Embryonic facial prominence (tissue), 1 donor: ENCODE measurements around the gene LHX3.

Experiments used
- DNase-seq: peaks from one replicate; pipeline ENCODE4 v3.0.0-alpha.2; 2016; ENCODE audit errors: extremely low spot score

The LHX3 gene

DNA sequence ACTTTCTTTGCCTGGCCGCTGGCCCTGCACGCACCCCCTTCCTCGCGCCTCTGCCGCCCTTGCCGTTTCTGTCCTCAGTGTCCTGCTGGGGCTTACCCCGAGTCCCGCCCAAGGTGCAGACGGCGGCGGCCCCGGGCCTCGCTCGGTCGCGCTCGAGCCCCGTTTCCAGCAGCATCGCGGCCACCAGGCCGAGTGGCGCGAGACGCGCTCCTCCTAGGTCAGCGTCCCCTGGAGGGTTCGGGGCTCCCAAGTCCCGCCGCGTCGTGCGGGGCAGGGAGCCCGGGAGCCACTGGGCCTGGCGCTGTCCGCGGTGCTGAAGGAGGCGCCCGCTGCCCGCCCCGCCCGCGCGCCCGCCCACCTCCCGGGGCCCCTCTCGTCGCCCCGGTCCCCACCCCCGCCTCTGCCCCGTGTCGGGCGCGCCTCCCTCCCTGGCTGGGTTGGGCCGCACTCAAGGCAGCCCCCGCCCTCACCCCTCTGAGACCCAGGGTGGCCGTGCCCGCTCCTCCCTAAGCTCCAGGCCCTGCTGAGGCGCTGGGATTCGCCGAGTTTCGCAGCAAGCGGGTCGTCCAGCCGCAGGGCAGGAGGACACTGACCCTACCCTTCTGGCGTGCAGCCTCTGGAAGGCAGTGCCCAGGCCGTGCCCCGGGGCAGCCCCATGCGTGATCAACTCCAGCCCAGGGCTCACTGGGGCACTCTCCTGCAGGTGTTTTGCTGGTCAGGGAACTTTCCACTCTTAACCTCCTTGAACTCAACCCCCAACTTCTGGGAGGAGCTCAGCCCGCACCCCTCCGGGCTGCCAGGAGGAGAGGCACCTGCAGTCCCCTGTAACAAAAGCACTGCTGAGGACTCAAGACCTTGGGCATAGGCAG, at the start of gene LHX3:
LHX3 (minus strand) TSS at position 291 of the 869 bp plus-strand sequence; CDS start at position 175, 116 bp downstream.
- DNase-seq: no peak

DNA sequence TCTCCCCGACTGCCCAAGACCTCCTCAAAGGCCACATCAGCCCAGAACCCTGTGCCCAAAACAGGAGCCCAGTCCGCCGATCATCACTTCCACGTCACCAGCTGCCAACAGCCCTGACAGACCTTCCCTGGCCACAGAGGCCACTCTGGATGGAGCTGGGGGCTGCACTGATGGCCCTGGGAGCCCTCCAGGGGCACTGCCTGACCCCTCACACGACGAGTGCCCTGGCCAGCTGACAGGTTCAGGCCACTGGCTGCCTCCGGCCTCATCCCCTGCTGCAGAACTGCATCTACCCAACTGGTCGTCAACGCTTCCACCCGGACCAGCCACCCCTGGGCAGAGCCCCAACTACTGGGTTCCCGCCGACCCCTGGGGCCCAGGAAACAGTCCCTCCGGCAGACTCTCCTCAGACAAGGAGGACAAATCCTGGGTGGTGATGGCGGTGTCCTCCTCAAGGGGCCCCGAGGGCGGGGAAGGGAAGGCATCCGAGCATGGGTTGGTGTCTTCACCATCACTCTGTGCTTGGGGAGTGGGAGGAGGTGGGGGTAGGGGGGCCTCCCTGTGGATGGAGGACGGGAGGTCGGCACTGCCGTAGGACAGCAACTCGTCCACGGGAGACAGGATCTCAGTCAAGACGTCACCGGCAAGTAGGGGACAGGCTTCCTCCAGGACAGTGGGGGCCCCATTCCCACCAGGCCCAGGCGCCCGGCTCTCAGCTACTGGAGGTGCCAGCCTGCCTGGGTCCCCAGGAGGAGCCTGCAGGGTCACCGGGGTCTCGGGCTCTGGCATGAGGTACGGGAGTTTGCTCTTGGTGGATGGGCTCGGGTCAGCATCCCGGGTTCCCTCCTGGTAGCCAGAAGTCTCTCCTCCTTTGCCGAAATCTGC, 48.6 kb upstream of the LHX3 start:
- DNase-seq: no peak

DNA sequence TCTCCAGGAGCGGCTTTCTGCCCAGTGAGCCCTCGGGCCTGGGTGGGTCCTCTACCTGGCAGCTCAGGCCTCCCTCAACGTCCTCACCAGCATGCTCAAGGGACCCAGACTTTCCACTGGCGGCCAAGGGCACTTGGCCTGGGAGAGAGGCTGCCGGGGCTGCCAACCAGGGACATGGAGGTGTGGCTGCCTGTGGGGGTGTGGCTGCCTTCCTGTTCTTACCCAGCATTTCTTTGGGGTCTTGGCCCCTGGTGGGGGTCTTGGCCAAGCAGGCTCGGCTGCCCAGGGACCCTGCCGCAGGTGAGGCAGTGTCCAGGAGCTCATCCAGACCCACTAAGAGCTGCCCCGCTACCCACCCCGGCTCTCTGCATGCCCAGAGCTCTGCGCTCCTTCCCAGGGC, 47.9 kb upstream of the LHX3 start:
- no peak for DNase-seq

DNA sequence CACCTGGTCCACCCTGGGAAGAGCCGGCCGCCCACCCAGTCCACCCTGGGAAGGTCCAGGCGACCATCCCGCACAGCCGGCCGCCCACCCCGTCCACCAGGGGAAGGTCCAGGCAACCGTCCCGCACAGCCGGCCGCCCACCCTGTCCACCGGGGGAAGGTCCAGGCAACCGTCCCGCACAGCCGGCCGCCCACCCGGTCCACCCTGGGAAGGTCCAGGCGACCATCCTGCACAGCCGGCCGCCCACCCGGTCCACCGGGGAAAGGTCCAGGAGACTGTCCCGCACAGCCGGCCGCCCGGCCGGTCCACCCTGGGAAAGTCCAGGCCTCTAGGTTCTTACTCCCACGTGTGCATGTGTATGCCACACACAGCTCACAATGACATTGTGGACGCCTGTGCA, 47.4 kb upstream of the LHX3 start:
- no peak for DNase-seq

DNA sequence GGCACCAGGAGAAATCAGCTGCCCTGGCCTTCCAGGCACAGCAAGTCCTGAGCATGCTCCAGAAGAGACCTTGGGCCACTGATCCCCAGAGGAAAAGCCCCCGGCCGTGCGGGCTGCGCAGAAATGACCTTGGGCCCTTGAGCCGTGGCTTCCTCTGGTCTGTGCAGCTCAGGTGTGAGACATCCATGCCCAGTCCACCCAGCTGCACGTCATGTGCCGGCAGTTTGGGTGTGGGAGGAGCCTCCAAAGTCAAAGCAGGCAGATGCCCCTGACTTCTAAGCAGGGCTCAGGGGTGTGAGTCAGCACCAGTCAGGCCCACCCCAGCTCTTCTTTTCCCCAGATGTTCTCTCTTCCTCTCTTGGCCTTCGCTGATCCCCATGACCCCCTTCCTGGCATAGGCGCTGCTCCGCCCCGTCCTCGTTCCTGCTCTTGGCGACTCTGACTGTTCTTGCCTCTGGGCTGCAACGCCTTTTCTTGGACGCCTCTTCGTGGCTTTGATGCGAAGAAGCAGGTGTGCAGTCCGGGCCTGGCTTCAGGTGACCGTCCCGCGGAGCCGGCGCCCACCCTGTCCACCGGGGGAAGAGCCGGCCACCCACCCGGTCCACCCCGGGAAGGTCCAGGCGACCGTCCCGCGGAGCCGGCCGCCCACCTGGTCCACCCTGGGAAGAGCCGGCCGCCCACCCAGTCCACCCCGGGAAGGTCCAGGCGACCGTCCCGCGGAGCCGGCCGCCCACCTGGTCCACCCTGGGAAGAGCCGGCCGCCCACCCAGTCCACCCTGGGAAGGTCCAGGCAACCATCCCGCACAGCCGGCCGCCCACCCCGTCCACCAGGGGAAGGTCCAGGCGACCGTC, 46.6 kb upstream of the LHX3 start:
- no peak for DNase-seq

DNA sequence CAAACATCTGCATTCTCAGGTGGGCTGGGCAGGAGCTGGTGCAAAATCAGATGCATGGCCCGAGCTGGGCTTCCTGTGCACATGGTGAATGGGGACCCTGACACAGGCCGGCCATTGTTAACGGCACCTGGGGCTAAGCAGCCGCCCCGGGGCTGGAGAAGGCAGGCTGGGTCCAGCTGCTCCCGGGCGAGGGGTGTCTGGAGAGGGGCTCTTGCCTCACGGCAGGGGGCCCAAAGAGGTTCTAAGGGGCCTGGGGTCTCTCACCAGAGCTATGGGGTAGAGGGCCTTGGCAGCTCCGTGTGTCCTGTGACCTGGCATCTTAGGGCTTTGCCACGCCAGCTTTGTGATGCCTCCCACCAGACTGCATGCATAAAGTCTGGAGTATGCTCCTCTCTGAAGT, 45.7 kb upstream of the LHX3 start:
- no peak for DNase-seq

DNA sequence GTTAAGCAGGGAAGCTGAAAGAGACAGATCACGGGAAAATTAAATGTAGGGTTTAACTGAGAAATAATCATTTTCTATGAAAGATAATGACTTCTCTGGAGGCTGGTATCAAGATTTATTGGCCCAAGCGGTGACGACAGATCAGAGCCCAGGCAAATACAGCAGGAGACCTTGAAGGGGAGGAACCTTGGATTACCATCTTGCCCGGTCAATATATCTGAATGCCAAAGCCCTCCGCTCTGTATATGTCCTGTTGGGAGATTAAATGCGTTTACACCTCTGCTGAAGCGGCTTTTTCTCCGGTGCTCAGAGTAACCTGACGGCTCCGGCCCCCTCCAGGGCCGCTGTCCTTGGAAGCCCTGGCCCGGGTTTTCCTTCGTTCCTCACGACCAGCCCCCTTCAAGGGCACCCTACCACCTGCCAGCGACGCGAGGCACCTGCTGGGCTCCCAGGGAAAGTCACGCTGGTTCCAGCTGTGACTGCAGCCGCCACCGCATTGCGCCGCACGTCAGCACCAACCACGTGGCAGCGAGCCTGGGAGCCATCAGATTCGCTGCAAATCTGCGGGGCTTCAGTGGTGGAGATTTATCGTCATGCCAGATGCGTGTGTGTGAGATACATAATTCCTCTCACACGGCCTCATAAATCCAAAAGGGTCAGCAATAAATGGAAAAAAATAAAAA, 45.1 kb upstream of the LHX3 start:
- DNase-seq: no peak

DNA sequence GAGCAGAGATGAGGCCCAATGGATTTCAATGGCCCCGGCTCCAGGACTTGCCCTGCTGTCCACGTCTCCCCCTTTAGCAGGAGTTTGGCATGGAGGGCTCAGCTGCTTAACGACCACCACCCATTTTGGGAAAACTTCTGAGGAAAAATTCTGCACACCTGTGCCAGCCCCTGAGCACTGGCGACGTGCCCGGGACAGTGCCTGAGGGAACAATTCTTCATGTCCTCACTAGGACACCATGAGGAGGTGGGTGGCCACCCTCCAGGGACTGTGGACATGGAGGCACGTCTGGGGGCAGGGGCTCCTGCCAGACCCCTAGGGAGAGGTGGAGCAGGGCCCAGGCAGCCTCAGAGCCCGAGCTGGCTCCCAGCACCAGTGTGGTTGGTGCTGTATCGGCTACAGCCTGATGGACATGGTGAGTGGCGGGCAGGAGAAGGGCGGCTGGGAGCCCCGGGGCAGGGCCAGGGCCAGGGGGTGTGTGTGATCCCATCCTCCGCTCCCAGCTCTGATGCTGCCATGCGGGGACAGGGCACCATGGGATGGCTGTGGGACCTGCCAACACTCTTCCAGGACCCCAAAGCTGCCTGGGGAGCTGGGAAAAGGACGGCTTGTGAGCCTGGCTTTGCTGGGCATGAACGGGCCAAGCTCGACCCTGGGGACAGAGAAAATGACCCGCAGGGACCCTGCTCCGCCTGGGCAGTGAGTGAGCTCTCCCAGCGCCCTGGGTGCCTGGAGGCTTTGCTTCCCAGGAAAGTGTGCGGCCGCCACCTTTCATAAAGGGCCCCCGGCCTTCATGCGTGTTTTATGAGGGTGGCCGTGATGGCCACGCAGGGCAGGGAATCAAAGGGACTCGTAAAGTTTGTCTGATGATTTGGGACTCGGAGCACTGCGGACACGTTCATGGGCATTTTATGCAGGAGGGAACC, 44.3 kb upstream of the LHX3 start:
- no peak for DNase-seq

DNA sequence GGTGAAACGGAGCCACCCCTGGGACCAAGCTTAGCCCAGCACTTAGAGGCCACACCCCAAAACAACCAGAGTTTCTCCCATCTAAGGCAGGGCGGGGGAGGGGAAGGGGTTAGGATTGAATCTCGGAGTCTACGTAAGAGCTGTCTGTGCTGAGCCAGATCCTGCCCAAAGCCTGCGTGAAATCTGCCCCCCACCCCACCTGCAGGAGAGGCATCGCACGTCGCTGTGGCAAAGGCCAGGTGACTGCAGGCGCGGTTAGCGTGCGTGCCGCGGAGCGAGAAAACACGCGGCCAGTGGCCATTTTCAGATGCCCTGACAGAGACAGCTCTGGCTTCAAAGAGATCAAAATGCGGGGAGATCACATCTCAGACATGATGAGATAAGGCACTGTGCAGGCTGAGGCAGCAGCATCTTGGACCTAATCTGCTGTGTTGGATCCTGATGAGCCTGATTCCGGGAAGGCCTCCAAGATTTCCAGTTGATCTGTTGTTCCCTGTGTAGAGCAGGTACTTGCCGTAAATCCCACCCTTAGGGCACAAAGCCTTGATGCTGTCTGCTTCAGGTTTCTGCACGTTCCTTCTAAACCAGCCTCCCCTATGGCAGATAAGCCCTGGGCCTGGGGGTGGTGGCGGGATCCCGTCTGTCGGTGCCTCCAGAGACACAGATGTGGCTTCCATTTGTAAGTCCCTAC, 43.2 kb upstream of the LHX3 start:
- DNase-seq: no peak

DNA sequence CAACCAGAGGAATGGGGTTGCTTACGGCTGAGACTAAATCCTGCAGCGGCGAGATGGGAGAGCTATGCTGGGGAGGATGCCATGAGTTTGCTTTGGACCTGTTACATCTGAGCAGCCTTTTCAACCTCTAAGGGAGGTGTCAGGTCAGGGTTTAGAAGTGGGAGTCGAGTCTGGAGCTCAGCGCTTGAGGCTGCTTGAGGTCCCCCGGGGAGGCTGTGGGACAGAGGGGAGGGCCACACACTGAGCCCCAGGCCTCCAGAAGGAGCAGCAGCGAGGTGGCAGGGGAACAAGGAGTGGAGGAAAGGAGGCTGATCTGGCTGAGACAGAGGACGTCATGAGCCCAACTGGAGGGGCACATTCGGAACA, 42.6 kb upstream of the LHX3 start:
- DNase-seq: no peak

DNA sequence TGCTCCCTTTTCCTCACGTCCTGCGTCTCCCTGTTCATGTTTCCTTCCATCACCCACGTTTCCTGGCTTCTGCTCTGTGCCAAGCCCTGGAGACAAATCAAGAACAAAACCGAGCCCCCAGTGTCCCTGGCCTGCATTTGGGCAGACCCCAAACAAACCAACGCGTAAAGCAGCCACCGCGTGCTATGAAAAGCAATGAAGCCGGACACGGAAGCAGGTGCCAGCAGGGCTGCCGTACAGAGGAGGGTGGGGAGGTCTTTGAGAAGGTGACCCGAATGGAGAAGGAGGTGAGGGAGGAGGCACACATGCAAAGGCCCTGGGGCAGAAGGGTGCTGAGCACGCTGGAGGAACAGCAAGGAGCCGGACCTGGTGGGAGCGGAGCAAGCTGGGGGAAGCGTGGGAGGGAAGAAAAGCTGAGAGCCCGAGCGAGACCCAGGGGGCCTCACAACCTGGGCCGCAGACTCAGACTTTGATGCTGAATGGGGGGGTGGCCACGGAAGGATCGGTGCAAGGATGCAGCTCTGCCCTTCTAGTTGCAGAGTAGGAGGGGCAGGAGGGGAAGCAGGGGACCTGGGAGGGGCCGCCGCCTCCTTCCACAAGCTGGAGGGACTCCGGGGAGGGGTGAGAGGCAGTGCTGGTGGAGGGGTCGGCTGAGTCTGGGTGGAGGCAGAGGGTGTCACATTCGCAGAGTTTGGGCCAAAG, 42.1 kb upstream of the LHX3 start:
- no peak for DNase-seq

DNA sequence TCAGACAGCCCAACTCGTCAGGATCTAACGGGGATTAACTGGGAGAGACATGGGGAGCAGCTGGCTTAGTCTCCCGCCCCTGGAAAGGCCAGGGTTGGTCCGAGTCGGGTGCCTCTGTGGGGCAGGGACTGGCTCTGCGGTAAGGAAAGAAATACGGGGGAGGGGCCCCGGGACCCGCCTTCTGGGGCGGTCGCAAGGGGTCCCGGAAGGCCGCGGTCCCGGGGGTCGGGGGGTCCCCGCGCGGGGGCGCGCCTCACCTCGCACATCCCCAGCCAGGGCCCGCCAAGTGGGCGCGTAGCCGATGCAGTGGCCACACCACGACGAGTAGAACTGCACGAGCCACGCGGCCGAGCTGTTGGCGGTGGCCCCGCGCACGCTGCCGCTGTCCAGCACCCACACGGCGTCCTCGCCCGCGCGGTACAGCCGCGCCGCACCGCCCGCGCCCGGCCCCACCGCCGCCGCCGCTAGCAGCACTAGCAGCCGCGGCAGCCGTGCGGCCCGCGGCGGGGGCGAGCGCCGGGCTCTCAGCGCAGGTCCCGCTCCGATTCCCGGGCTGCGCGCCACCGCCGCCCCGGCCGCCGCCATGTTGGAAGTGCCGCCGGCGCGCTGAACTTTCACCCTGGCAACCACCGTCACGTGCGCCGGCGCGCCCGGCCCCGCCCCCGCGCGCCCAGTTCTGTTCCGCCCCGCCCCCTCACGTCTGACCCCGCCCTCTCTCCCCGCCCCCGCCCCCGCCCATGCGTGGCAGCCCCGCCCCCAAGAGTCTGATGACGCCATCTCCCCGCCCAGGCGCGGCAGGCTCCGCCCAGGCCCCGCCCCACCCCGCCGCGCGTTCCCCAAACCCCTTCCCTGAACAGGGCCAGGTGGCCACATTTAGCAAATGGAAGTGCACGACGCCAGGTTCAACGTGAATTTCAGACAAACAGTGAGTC, 40.6 kb upstream of the LHX3 start, which contains the start of gene QSOX2:
QSOX2 (minus strand) TSS at position 594 of the 932 bp plus-strand sequence; CDS start at position 585, 9 bp downstream.
- DNase-seq: peak; percentile 73

DNA sequence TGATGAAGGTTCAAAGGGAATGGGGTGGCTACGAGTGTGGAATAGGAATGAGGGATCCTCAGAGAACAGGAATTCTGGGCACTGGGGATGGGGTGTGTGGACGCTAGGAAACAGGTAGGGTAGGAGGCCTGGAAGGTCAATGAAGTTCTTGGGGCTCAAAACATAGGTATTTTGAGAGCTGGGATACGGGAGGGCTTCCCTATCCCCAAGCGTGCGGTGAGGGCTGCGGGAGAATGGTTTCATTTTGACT, 40.0 kb upstream of the LHX3 start:
- DNase-seq: no peak

DNA sequence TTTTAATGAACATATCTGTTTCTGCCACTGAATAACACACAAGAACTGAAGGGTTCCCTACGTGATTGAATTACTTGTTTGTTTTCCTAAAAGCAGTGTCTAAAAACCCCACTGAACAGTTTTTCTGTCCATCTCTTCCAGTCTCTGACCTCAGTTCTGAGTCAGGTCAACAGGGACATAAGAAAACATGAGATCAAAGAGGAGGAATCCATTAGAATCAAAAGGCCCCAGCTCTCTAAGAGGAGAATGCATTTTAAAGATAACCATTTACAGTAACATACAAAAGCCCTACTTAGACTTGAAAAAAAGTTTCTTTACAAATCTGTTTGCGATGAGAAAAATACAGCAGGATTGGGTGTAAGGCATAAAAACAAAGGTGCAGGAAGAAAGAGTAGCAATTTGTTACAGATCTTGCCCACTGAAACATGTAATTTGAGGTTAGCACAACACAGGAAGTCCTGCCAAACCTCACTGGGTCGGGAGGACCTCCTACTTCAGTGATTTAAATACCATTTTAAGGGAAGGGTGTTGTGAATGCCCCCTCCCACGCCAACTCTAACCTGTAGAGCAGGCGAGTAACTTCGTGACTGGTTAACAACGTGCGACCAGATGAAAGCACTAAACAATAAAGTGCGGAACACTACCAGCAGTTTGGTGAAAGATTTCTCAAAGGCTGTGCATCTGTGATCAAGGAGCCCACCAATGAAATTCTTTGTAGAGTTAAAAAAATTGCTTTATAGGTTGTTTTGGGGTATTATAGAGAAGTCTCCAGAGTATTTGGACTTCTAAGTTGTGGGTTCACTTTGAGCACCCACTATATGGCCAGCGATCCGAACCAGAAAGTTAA, 39.4 kb upstream of the LHX3 start:
- DNase-seq: no peak

DNA sequence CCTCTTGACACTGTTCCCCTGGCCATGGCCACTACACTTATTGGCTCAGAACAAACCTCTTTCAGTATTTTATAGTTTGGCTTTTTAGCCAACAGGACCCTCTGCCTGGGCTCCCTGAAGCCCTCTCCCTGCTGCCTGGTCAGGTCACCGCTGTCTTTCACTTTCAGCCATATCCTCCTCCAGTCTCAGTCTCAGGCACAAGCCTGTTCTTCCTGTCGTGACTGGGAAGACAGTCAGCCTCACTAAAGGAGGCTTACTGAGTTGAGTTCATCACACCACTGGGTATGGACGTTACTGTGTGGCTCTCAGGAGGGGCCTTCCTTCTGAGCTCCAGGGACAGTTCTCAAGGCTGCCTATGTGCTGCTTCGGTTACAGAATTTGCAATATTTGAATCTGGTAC, 38.7 kb upstream of the LHX3 start:
- no peak for DNase-seq

DNA sequence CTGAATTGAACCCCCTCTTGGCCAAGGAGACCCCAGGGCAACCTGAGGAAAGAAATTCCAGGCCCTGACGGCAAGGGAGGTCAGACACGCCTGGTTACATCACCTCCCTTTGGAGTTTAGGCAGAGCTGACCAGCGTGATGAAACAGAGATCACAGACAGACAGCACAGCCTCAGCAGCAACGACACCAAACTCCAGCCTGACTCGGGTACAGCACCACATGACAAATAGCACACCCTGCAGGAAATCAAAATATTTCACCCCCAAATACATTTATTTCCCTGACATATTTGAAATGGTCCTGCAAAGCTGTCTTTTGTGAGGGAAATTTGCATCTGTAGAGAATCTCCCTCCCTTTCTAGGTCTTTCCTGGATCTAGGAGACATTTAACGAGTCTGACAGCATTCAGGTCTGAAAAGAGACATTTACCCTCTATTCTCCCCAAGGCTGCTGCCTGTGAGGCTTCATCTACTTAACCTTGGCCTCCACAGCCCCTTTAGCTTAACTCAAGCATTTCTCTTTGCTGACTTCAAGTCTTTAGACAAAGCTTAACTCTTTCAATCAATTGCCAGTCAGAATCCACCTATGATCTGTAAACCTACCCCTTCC, 38.1 kb upstream of the LHX3 start:
- no peak for DNase-seq

DNA sequence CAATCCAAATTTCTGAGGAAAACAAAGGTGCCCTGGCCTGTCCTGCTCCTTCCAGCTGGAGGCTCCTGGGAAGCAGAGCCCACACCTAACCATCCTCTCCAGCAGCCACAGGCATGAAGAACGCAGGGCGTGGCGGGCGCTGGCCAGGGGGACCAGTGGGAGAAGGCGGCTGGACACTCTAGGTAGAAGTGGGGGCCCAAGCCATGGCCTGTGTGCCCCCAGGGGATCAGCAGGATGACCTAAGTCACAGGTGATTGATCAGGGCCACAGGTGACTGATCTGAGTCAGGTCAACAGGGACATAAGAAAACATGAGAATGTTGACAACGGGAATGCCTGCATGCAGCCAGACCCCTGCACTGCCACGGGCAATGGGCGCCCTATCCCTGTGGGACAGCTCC, 37.3 kb upstream of the LHX3 start:
- DNase-seq: no peak
